Transverse colon (tissue), 4 donors: ENCODE data around the gene ATP11A. TPM values are rescaled to one million over a fixed set of nuclear protein-coding genes. Genes with fewer than 3 reads are reported as not detected.

Experiments
- DNase-seq: peaks from one replicate; pipeline ENCODE4 v3.0.0-alpha.2; 2019
- H3K27ac ChIP-seq, 4 donors: fragments of 200-600 bp; sonication (generic); 2 replicates each; pipeline ENCODE4 v1.5.1; 2016 to 2018; ENCODE audit warnings: inconsistent platforms in 4 of 4
- H3K27me3 ChIP-seq: fragments of 200-600 bp; sonication (generic); 2 replicates; pipeline ENCODE4 v1.5.1; 2017; ENCODE audit warnings: inconsistent platforms
- H3K36me3 ChIP-seq, 4 donors: fragments of 200-600 bp; sonication (generic); 2 replicates each; pipeline ENCODE4 v1.5.1; 2017 to 2019; ENCODE audit warnings: inconsistent platforms in 4 of 4
- H3K4me1 ChIP-seq, 4 donors: fragments of 200-600 bp; sonication (generic); 2 replicates each; pipeline ENCODE4 v1.5.1; 2017 to 2020; ENCODE audit warnings: inconsistent platforms in 4 of 4
- H3K4me3 ChIP-seq, 4 donors: fragments of 200-600 bp; sonication (generic); 1 replicate in 1 of 4; 2 replicates in 3 of 4; pipeline versions ENCODE4 v1.5.1 to v1.6.1; 2017 to 2019; ENCODE audit warnings: inconsistent platforms in 4 of 4
- H3K9me3 ChIP-seq, 2 donors: fragments of 200-600 bp; sonication (generic); 2 replicates each; pipeline ENCODE4 v1.5.1; 2017 to 2019; ENCODE audit warnings: inconsistent platforms in 2 of 2
- CTCF ChIP-seq, 5 experiments: fragments of 200-600 bp in 3 of 5; fragments of 450-650 bp in 2 of 5; sonication (generic) in 3 of 5; IDR thresholded peaks; 1 replicate in 2 of 5; 2 replicates in 3 of 5; pipeline ENCODE4 v1.5.1; 2016 to 2017; ENCODE audit warnings: antibody characterized with exemption in 5 of 5, inconsistent platforms in 3 of 5, mild to moderate bottlenecking in 2 of 5, moderate library complexity in 1 of 5
- EP300 ChIP-seq: sonication (generic); formaldehyde crosslinking; IDR thresholded peaks from one replicate; pipeline ENCODE4 v1.6.1; 2017; ENCODE audit warnings: antibody characterized with exemption, low read depth
- POLR2A ChIP-seq: fragments of 450-650 bp; IDR thresholded peaks from one replicate; pipeline ENCODE4 v1.6.1; 2016; ENCODE audit warnings: antibody characterized with exemption, mild to moderate bottlenecking, moderate library complexity
- POLR2AphosphoS5 ChIP-seq, 3 donors: sonication (generic); formaldehyde crosslinking; IDR thresholded peaks; one replicate each; pipeline ENCODE4 v1.6.1; 2016; ENCODE audit warnings: antibody characterized with exemption in 3 of 3
- WGBS, 2 donors: methylation state at CpG; one replicate each; pipeline ENCODE4 v1.1.5; 2018; ENCODE audit warnings: low coverage in 1 of 2; 5-methylcytosine and 5-hydroxymethylcytosine counted together
- in situ Hi-C, 4 donors: fragments of 200-750 bp; cut with MboI; loops; one replicate each; pipeline versions ENCODE4 v1.15.0 to v1.15.1; 2017; ENCODE audit warnings: low sequenced_read_pairs in 3 of 4, low pct_ligation_motif_present in 1 of 4, low pct_unique_long_range_greater_than_20kb in 1 of 4
- intact Hi-C: fragments of 100-400 bp; cut with DNase I; formaldehyde crosslinking; loops from one replicate; pipeline ENCODE4 v1.15.1; 2023; ENCODE audit warnings: low total_unique reads
- total RNA-seq, 4 donors: library from RNA; depleted of rRNA; stranded (reverse); fragments of >200 nt; gene quantifications; one replicate each; pipeline ENCODE4 v1.1.0, GENCODE V29; 2016

Gene ATP11A
- total RNA-seq, 4 donors from 2014 or later, result 10.2 to 17.5 (median 13.3) TPM

GRCh38 chr13:112831801-112832200 is 142.0 kb downstream of the ATP11A start:
- WGBS, 2 donors, result 94% methylated on average over 13 of the region's 13 CpGs; no CpG with 5 or more reads in 1 of the 2 donors
- H3K27ac ChIP-seq, result no peak overlapping the region
- DNase-seq, result no peak
- H3K27me3 ChIP-seq, result no peaks in the 10 kb centered on the region
- H3K4me3 ChIP-seq, result no peak overlapping the region
- in situ Hi-C loops, result no loop called here
- no peaks in the 10 kb centered on the region for H3K4me1 ChIP-seq
- TF ChIP-seq CTCF (IDR thresholded peaks at IDR 0.05) (no peak), POLR2AphosphoS5 (IDR thresholded peaks at IDR 0.05) (no peak), EP300 (no peak), POLR2A (no peak)
- no peaks in the 10 kb centered on the region for H3K9me3 ChIP-seq
- H3K36me3 ChIP-seq, result peaks cover 0 to 6% (median 0%) of the 10 kb centered on the region in 4 donors
- intact Hi-C loops, result no loop called here

GRCh38 chr13:112832811-112833210 is 143.0 kb downstream of the ATP11A start:
- Histone ChIP-seq H3K27me3 (no peaks in the 10 kb centered on the region), H3K36me3 (peaks cover 0 to 6% (median 0%) of the 10 kb centered on the region in 4 donors), H3K4me3 (no peak overlapping the region), H3K9me3 (no peaks in the 10 kb centered on the region), H3K27ac (no peak overlapping the region), H3K4me1 (no peaks in the 10 kb centered on the region)
- intact Hi-C loops (no loop called here), in situ Hi-C loops (no loop called here)
- no peak for TF ChIP-seq POLR2AphosphoS5 (IDR thresholded peaks at IDR 0.05)
- no peak for TF ChIP-seq CTCF (IDR thresholded peaks at IDR 0.05)
- no peak for TF ChIP-seq POLR2A
- TF ChIP-seq EP300, result no peak
- 96% methylated on average over 23 of the region's 23 CpGs; no CpG with 5 or more reads in 1 of the 2 donors for WGBS, 2 donors
- DNase-seq, result no peak

- intact Hi-C loops (no loop called here), in situ Hi-C loops (no loop called here)
- DNase-seq, result no peak
- peaks cover 0 to 6% (median 0%) of the 10 kb centered on the region in 4 donors for H3K36me3 ChIP-seq
- no peaks in the 10 kb centered on the region for H3K27me3 ChIP-seq
- H3K4me1 ChIP-seq, result no peaks in the 10 kb centered on the region
- H3K4me3 ChIP-seq, result no peak overlapping the region
- H3K9me3 ChIP-seq, result no peaks in the 10 kb centered on the region
- 92 to 95% methylated on average over 2 to 25 of the region's 25 CpGs for WGBS, 2 donors
- TF ChIP-seq POLR2AphosphoS5 (IDR thresholded peaks at IDR 0.05) (no peak), EP300 (no peak)
- no peak overlapping the region for H3K27ac ChIP-seq
Observed at GRCh38 chr13:112833551-112834257, 143.9 kb downstream of the ATP11A start.

- WGBS, 2 donors, result 90 to 92% methylated on average over 6 to 16 of the region's 16 CpGs
- H3K27me3 ChIP-seq, result no peaks in the 10 kb centered on the region
- no peak overlapping the region for H3K27ac ChIP-seq
- TF ChIP-seq POLR2AphosphoS5 (IDR thresholded peaks at IDR 0.05) (no peak), POLR2A (no peak), CTCF (IDR thresholded peaks at IDR 0.05) (no peak), EP300 (no peak)
- DNase-seq, result no peak
- in situ Hi-C loops, result no loop called here
- H3K4me1 ChIP-seq, result no peaks in the 10 kb centered on the region
- H3K36me3 ChIP-seq, result peaks cover 0 to 6% (median 0%) of the 10 kb centered on the region in 4 donors
- no peaks in the 10 kb centered on the region for H3K9me3 ChIP-seq
- intact Hi-C loops, result no loop called here
- no peak overlapping the region for H3K4me3 ChIP-seq
Observed at GRCh38 chr13:112835344-112835743, 145.5 kb downstream of the ATP11A start.

GRCh38 chr13:112835796-112836195 is 146.0 kb downstream of the ATP11A start:
- H3K36me3 ChIP-seq, result peaks cover 0 to 6% (median 0%) of the 10 kb centered on the region in 4 donors
- no peak for TF ChIP-seq POLR2AphosphoS5 (IDR thresholded peaks at IDR 0.05)
- TF ChIP-seq POLR2A, result no peak
- H3K9me3 ChIP-seq, result no peaks in the 10 kb centered on the region
- H3K4me1 ChIP-seq, result no peaks in the 10 kb centered on the region
- H3K27ac ChIP-seq, result no peak overlapping the region
- no peaks in the 10 kb centered on the region for H3K27me3 ChIP-seq
- H3K4me3 ChIP-seq, result no peak overlapping the region
- 94 to 100% methylated on average over 4 to 10 of the region's 10 CpGs for WGBS, 2 donors
- DNase-seq, result no peak
- in situ Hi-C loops, result no loop called here
- intact Hi-C loops, result no loop called here
